ENCODE data around the gene TCERG1L.

The TCERG1L gene

DNA sequence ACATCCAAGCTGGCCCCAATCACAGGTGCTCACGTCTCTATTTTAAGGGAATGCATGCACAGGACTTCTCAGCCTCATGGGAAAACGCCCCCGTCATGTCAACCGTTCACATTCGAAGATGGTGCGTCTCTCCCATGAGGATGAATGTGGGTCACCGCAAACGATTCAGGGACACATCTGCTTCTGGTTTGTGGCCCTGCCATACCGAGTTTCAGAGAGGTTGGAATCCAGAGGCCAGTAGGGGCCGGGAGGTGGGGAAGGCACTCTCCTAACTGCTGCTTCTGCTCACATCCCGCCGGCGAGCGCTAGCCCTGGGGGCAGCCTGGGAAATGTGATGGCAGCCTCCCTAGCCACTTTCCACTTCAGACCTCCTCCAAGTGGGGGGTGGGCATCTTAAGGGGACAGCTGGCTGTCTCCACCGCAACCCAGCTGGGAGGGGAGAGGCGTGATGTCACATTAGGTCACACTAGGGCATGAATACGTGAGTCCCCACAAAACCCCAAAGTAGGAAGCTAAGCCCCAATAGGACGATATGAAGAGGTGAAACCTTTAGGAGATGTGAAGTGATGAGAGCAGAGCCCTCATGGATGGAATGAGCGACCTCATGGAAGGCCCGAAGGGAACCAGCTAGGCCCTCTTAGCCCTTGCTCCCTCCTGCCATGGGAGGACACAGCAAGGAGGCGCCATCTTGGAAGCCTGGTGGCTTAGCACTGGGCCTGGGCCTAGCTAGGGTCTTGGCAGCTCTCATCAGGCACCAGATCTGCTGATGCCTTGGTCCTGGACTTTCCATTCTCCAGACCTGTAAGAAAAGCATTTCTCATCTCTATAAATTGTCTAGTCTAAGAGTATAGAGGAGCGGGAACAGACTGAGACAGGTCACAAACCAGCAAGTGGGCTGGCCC is 107.8 kb downstream of the TCERG1L start:
- no peak for TF ChIP-seq POLR2A (IDR thresholded peaks at IDR 0.05; ENCODE audit: low read depth, low read length)
- FAIRE-seq, result no peak
- no peak for DNase-seq (ENCODE audit: insufficient read length, low spot score)

GRCh38 chr10:131202990-131203389 is 108.5 kb downstream of the TCERG1L start:
- DNase-seq (ENCODE audit: insufficient read length, low spot score), result no peak

DNA sequence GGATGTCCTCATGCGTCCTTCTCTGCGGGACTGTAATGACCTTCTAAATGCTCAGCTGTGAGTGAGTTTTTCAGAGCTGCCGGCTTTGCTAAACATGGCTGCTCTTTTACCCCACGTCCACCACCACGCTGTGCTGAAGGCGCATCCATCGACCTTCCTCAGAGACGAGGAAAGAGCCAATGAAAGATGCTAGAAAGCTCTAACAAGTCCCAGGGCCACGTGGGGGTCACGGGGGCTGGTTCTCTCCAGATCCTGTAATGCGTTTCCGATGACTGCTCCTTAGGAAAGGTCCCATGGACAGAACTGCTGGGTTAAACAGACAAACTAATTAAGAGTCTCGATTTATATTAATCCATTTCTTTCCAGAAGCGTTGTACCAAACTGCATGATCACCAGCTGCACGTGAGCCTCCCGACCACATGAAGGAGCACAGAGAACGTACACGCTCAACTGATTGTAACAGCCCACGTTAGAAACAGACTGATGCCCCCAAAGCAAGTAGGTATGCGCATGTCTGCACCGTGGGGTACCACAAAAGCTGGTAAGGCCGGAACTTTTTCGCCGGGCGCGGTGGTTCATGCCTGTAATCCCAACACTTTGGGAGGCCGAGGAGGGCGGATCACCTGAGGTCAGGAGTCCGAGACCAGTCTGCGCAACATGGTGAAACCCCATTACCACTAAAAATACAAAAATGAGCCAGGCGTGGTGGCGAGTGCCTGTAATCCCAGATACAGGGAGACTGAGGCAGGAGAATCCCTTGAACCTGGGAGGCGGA is 109.6 kb downstream of the TCERG1L start:
- FAIRE-seq (no peak), DNase-seq (ENCODE audit: insufficient read length, low spot score) (no peak)
- TF ChIP-seq POLR2A (IDR thresholded peaks at IDR 0.05; ENCODE audit: low read depth, low read length), result no peak

More at GRCh38 chr10:131202990-131203389, 108.5 kb downstream of the TCERG1L start:
- TF ChIP-seq POLR2A (IDR thresholded peaks at IDR 0.05; ENCODE audit: low read depth, low read length), result no peak
- FAIRE-seq, result no peak

GRCh38 chr10:131200856-131201470 is 110.6 kb downstream of the TCERG1L start:
- FAIRE-seq (no peak), DNase-seq (ENCODE audit: insufficient read length, low spot score) (no peak)
- TF ChIP-seq POLR2A (IDR thresholded peaks at IDR 0.05; ENCODE audit: low read depth, low read length), result no peak

- no peak for DNase-seq (ENCODE audit: insufficient read length, low spot score)
- TF ChIP-seq POLR2A (IDR thresholded peaks at IDR 0.05; ENCODE audit: low read depth, low read length), result no peak
- FAIRE-seq, result no peak
Observed at GRCh38 chr10:131199646-131200045, 111.9 kb downstream of the TCERG1L start.

DNA sequence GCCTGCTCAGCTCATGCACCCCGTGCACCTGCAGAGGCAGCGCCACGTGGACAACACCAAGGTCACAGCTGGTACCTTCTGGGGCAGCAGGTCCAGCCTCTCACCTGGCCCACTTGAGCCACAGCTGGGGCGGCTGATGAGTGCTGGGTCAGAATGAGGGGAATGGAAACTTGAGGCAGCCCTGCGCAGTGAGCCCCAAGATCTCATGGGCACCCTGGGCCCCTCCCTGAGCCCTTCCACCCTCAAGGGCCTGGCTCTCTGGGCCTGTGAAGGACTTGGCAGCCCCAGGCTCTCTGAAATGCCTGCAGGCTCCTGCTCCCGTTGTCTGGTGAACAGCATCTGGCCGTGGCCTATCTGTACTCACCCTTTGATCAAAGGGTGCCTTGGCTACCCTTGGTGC is 112.7 kb downstream of the TCERG1L start:
- no peak for TF ChIP-seq POLR2A (IDR thresholded peaks at IDR 0.05; ENCODE audit: low read depth, low read length)
- FAIRE-seq (no peak), DNase-seq (ENCODE audit: insufficient read length, low spot score) (no peak)

- FAIRE-seq (no peak), DNase-seq (ENCODE audit: insufficient read length, low spot score) (no peak)
- TF ChIP-seq POLR2A (IDR thresholded peaks at IDR 0.05; ENCODE audit: low read depth, low read length), result no peak
Observed at GRCh38 chr10:131198401-131198800, 113.1 kb downstream of the TCERG1L start.

- DNase-seq (ENCODE audit: insufficient read length, low spot score) (no peak), FAIRE-seq (no peak)
- TF ChIP-seq POLR2A (IDR thresholded peaks at IDR 0.05; ENCODE audit: low read depth, low read length), result no peak
Observed at GRCh38 chr10:131196176-131196885, 115.2 kb downstream of the TCERG1L start.

DNA sequence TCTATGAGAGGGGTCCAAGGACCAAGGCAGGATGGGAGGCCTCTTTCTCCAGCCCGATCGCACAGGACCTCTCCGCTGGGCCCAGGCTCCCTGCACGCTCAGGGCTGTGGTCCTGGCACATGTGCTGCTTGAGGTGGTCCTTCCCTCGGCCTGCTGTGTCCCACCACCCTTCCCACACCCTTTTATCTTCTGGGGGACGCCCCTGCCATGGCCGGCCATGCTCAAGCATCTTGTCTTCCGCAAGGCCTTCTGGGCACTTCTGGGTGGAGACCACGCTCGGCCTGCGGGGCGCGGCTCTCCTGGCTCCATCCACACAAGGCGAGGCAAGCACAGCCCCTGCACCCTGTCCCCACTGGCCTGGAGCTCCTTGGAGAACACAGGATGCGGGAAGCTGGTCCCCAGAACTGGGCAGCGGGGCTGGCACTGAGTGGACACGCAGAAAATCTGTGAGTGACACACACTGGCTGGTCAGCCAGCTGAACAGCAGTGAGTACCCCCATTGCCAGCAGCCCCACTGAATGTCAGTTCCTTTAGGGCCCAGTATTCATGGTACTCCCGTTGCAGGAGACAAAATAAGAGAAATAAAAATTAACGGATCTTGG is 115.9 kb downstream of the TCERG1L start:
- DNase-seq (ENCODE audit: insufficient read length, low spot score), result no peak
- FAIRE-seq, result no peak
- no peak for TF ChIP-seq POLR2A (IDR thresholded peaks at IDR 0.05; ENCODE audit: low read depth, low read length)

DNA sequence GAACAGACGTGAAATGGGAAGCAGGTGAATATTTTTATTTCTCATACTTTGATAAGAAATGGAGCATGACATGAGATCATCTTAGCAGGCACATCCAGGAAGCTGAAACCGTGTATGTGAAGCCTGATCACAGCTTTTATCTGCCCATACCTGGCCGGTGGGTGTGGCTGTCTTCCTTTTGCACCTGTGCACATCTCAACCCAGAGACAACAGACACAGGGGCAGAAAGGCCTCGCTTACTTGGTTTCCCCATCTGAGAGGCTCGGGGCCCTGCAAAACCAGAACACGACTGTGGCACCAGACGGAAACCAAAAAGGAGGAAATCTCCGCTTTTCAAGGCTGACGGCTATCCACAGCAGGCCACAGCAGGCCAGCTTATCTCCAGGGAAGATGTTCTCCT is 116.4 kb downstream of the TCERG1L start:
- no peak for DNase-seq (ENCODE audit: insufficient read length, low spot score)
- FAIRE-seq, result no peak
- TF ChIP-seq POLR2A (IDR thresholded peaks at IDR 0.05; ENCODE audit: low read depth, low read length), result no peak

DNA sequence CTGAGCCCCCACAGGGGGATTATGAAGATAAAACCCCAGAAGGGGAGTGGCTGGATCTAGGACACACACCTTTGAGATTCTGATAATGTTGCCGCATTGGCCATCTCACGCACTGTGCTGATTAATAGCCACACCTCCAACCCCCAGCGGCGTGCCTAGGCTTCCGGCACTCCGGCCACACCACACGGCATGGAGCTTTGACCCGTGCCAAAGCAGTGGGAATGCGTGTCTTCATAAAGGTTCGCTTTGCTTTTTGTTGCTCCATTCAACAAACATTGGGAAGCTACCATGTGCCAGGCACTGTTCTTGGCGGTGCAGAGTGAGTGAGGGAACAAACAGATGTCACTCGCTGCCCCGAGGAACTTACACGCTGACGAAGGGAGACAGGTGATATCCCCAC is 117.6 kb downstream of the TCERG1L start:
- FAIRE-seq (no peak), DNase-seq (ENCODE audit: insufficient read length, low spot score) (no peak)
- TF ChIP-seq POLR2A (IDR thresholded peaks at IDR 0.05; ENCODE audit: low read depth, low read length), result no peak

DNA sequence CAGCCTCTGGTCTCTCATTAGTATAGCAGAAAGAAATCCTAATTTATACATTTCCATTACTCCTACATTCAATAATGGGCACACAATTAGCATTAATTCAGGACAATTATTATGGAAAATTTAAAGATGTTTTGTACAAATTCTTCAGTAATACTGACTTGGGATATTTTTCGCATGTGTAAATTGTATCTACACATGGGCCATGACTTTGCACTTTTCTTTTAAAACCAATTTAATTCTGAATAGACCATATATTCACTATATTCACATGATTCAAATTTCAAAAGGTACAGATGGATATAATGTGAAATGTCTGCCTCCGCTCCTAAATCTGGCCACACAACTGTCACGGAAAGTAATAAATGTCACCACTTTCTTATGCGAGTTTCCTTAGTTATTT is 123.0 kb downstream of the TCERG1L start:
- FAIRE-seq (no peak), DNase-seq (ENCODE audit: insufficient read length, low spot score) (no peak)

GRCh38 chr10:131187926-131188325 is 123.6 kb downstream of the TCERG1L start:
- FAIRE-seq, result no peak
- no peak for DNase-seq (ENCODE audit: insufficient read length, low spot score)
- TF ChIP-seq POLR2A (IDR thresholded peaks at IDR 0.05; ENCODE audit: low read depth, low read length), result no peak

More for the DNA sequence above, 123.0 kb downstream of the TCERG1L start:
- TF ChIP-seq POLR2A (IDR thresholded peaks at IDR 0.05; ENCODE audit: low read depth, low read length), result no peak
